Activated CD4-positive, alpha-beta T cell treated with anti-CD3 and anti-CD28 coated beads for 36 hours (primary cell): ENCODE data around the gene EPHB1. TPM values are rescaled to one million over a fixed set of nuclear protein-coding genes. Genes with fewer than 3 reads are reported as not detected.

Experiments
- ATAC-seq: fragments of 200-7000 bp; cut with Tn5 transposase; one replicate; pipeline ENCODE4 v1.10.0; 2021; ENCODE audit warnings: mild to moderate bottlenecking, moderate library complexity
- CTCF ChIA-PET: fragments of 350-600 bp; sonication (Branson Sonifier 250); formaldehyde crosslinking; loops from one replicate; lab custom pipeline; 2021; ENCODE audit warnings: antibody characterized with exemption; lab: Charles Lee
- POLR2A ChIA-PET: fragments of 350-600 bp; sonication (Branson Sonifier 250); formaldehyde crosslinking; loops from one replicate; lab custom pipeline; 2021; ENCODE audit warnings: antibody characterized with exemption, inconsistent platforms; lab: Charles Lee
- DNase-seq: peaks from one replicate; pipeline ENCODE4 v3.0.0-alpha.2; 2020
- H3K27ac Mint-ChIP-seq: one replicate; pipeline ENCODE4 v1.8.0; 2021; ENCODE audit warnings: mixed read lengths
- H3K27me3 Mint-ChIP-seq: one replicate; pipeline ENCODE4 v1.8.0; 2021; ENCODE audit warnings: mixed read lengths
- H3K36me3 Mint-ChIP-seq: one replicate; pipeline ENCODE4 v1.8.0; 2021; ENCODE audit warnings: low read depth, mixed read lengths
- H3K4me1 Mint-ChIP-seq: one replicate; pipeline ENCODE4 v1.8.0; 2021; ENCODE audit warnings: mixed read lengths
- H3K4me3 Mint-ChIP-seq: one replicate; pipeline ENCODE4 v1.8.0; 2021; ENCODE audit warnings: mild to moderate bottlenecking, moderate library complexity, mixed read lengths
- H3K9me3 Mint-ChIP-seq: one replicate; pipeline ENCODE4 v1.8.0; 2021; ENCODE audit warnings: low read depth, mixed read lengths
- intact Hi-C, 2 experiments: fragments of 100-400 bp; cut with DNase I in 1 of 2; cut with micrococcal nuclease in 1 of 2; formaldehyde crosslinking; loops; one replicate each; pipeline versions ENCODE4 v1.14.2 to v1.15.1; 2022 to 2024; cut with DNase I, micrococcal nuclease
- total RNA-seq, 2 experiments: library from RNA; stranded (reverse); gene quantifications; one replicate each; pipeline ENCODE4 v1.2.3, GENCODE V29; 2021

Gene EPHB1
- total RNA-seq, 2 experiments from 2014 or later: 0.60 to 0.98 TPM

GRCh38 chr3:135261214-135261775 is 466.2 kb downstream of the EPHB1 start:
- Mint-ChIP-seq H3K27me3 (peaks cover 4% of the 10 kb centered on the region), H3K9me3 (no peaks in the 10 kb centered on the region), H3K36me3 (no peaks in the 10 kb centered on the region), H3K4me3 (no peak overlapping the region), H3K4me1 (no peaks in the 10 kb centered on the region), H3K27ac (no peak overlapping the region)
- DNase-seq: no peak
- no peak for ATAC-seq
- ChIA-PET POLR2A (no interaction called here), CTCF (no interaction called here)
- intact Hi-C loops: no loop called here

- ATAC-seq: no peak
- no peaks in the 10 kb centered on the region for H3K9me3 Mint-ChIP-seq
- H3K4me1 Mint-ChIP-seq: no peaks in the 10 kb centered on the region
Observed at GRCh38 chr3:135261916-135262315, 466.9 kb downstream of the EPHB1 start.

GRCh38 chr3:135262441-135262840 is 467.4 kb downstream of the EPHB1 start:
- H3K4me1 Mint-ChIP-seq: no peaks in the 10 kb centered on the region
- H3K4me3 Mint-ChIP-seq: no peak overlapping the region
- intact Hi-C loops: no loop called here
- ATAC-seq (no peak), DNase-seq (no peak)
- H3K9me3 Mint-ChIP-seq: no peaks in the 10 kb centered on the region
- ChIA-PET POLR2A (no interaction called here), CTCF (no interaction called here)
- H3K27ac Mint-ChIP-seq: no peak overlapping the region
- no peaks in the 10 kb centered on the region for H3K36me3 Mint-ChIP-seq
- peaks cover 4% of the 10 kb centered on the region for H3K27me3 Mint-ChIP-seq

More at GRCh38 chr3:135261916-135262315, 466.9 kb downstream of the EPHB1 start:
- H3K27me3 Mint-ChIP-seq: peaks cover 4% of the 10 kb centered on the region
- ChIA-PET CTCF (no interaction called here), POLR2A (no interaction called here)
- intact Hi-C loops: no loop called here
- DNase-seq: no peak
- no peak overlapping the region for H3K27ac Mint-ChIP-seq
- H3K36me3 Mint-ChIP-seq: no peaks in the 10 kb centered on the region
- no peak overlapping the region for H3K4me3 Mint-ChIP-seq

- no peaks in the 10 kb centered on the region for H3K9me3 Mint-ChIP-seq
- CTCF ChIA-PET: no interaction called here
Observed at GRCh38 chr3:135263331-135263730, 468.3 kb downstream of the EPHB1 start.

GRCh38 chr3:135267487-135267886 is 472.4 kb downstream of the EPHB1 start:
- no peak for ATAC-seq
- H3K36me3 Mint-ChIP-seq: no peaks in the 10 kb centered on the region
- intact Hi-C loops: no loop called here
- POLR2A ChIA-PET: no interaction called here
- H3K27me3 Mint-ChIP-seq: peaks cover 2% of the 10 kb centered on the region
- no peaks in the 10 kb centered on the region for H3K4me1 Mint-ChIP-seq
- no peaks in the 10 kb centered on the region for H3K9me3 Mint-ChIP-seq
- DNase-seq: no peak
- CTCF ChIA-PET: no interaction called here
- no peak overlapping the region for H3K27ac Mint-ChIP-seq
- no peak overlapping the region for H3K4me3 Mint-ChIP-seq

More at GRCh38 chr3:135263331-135263730, 468.3 kb downstream of the EPHB1 start:
- ATAC-seq (no peak), DNase-seq (no peak)
- intact Hi-C loops: no loop called here
- POLR2A ChIA-PET: no interaction called here
- Mint-ChIP-seq H3K27me3 (peaks cover 4% of the 10 kb centered on the region), H3K4me3 (no peak overlapping the region), H3K36me3 (no peaks in the 10 kb centered on the region), H3K4me1 (no peaks in the 10 kb centered on the region), H3K27ac (no peak overlapping the region)

GRCh38 chr3:135268941-135269532 is 474.0 kb downstream of the EPHB1 start:
- Mint-ChIP-seq H3K4me1 (no peaks in the 10 kb centered on the region), H3K36me3 (no peaks in the 10 kb centered on the region), H3K4me3 (no peak overlapping the region), H3K27ac (no peak overlapping the region), H3K9me3 (no peaks in the 10 kb centered on the region), H3K27me3 (peaks cover 2% of the 10 kb centered on the region)
- intact Hi-C loops: no loop called here
- ChIA-PET CTCF (no interaction called here), POLR2A (no interaction called here)
- ATAC-seq (no peak), DNase-seq (no peak)

- intact Hi-C loops: no loop called here
- no peak for ATAC-seq
- no peaks in the 10 kb centered on the region for H3K9me3 Mint-ChIP-seq
- H3K27ac Mint-ChIP-seq: no peak overlapping the region
- no peaks in the 10 kb centered on the region for H3K27me3 Mint-ChIP-seq
- DNase-seq: no peak
- CTCF ChIA-PET: no interaction called here
- H3K4me1 Mint-ChIP-seq: no peaks in the 10 kb centered on the region
- POLR2A ChIA-PET: no interaction called here
- H3K4me3 Mint-ChIP-seq: no peak overlapping the region
- no peaks in the 10 kb centered on the region for H3K36me3 Mint-ChIP-seq
Observed at GRCh38 chr3:135271177-135272025, 476.3 kb downstream of the EPHB1 start.

- H3K36me3 Mint-ChIP-seq: no peaks in the 10 kb centered on the region
- ChIA-PET POLR2A (no interaction called here), CTCF (no interaction called here)
- H3K4me3 Mint-ChIP-seq: no peak overlapping the region
- intact Hi-C loops: no loop called here
- H3K27ac Mint-ChIP-seq: no peak overlapping the region
- no peak for DNase-seq
- no peaks in the 10 kb centered on the region for H3K4me1 Mint-ChIP-seq
- no peaks in the 10 kb centered on the region for H3K9me3 Mint-ChIP-seq
- H3K27me3 Mint-ChIP-seq: no peaks in the 10 kb centered on the region
- ATAC-seq: no peak
Observed at GRCh38 chr3:135272026-135272669, 477.1 kb downstream of the EPHB1 start.

- CTCF ChIA-PET: interaction anchor here (0.7 kb wide), 1 partner anchor 12 kb away, joined by 3 read pairs; no protein-coding TSS in a partner anchor
- DNase-seq (no peak), ATAC-seq (no peak)
- Mint-ChIP-seq H3K9me3 (peaks cover 4% of the 10 kb centered on the region), H3K36me3 (no peaks in the 10 kb centered on the region), H3K4me1 (no peaks in the 10 kb centered on the region), H3K27ac (no peak overlapping the region), H3K4me3 (no peak overlapping the region), H3K27me3 (no peaks in the 10 kb centered on the region)
- POLR2A ChIA-PET: no interaction called here
- intact Hi-C loops: no loop called here
Observed at GRCh38 chr3:135292162-135292561, 497.1 kb downstream of the EPHB1 start.

- no peaks in the 10 kb centered on the region for H3K36me3 Mint-ChIP-seq
- no peaks in the 10 kb centered on the region for H3K27me3 Mint-ChIP-seq
- no peak for ATAC-seq
- POLR2A ChIA-PET: no interaction called here
- H3K4me3 Mint-ChIP-seq: no peak overlapping the region
- H3K27ac Mint-ChIP-seq: no peak overlapping the region
- CTCF ChIA-PET: no interaction called here
- no peak for DNase-seq
- no peaks in the 10 kb centered on the region for H3K9me3 Mint-ChIP-seq
- H3K4me1 Mint-ChIP-seq: no peaks in the 10 kb centered on the region
- intact Hi-C loops: no loop called here
Observed at GRCh38 chr3:135301670-135302069, 506.6 kb downstream of the EPHB1 start.

GRCh38 chr3:135304378-135304777 is 509.3 kb downstream of the EPHB1 start:
- Mint-ChIP-seq H3K4me1 (no peaks in the 10 kb centered on the region), H3K27me3 (no peaks in the 10 kb centered on the region), H3K27ac (no peak overlapping the region), H3K4me3 (no peak overlapping the region), H3K36me3 (no peaks in the 10 kb centered on the region), H3K9me3 (no peaks in the 10 kb centered on the region)
- DNase-seq: no peak
- ChIA-PET POLR2A (no interaction called here), CTCF (interaction anchor here (0.6 to 1.6 kb wide), 2 partner anchors 12 to 18 kb away, joined by 3 to 5 read pairs; no protein-coding TSS in a partner anchor)
- no peak for ATAC-seq
- intact Hi-C loops: no loop called here
